HG02870 (cell line): ENCODE data around the gene APOA4.
"Not testable (repeated sequence)": the region's sequence is repeated elsewhere in the genome, so short reads cannot be mapped to it uniquely, and the experiment has no call there.

Source experiments
- ATAC-seq: cut with Tn5 transposase; IDR thresholded peaks from one replicate; pipeline ENCODE4 v1.9.1; 2021; ENCODE audit warnings: mild to moderate bottlenecking, moderate library complexity; ENCODE audit not compliant: unreplicated experiment

APOA4 gene

DNA sequence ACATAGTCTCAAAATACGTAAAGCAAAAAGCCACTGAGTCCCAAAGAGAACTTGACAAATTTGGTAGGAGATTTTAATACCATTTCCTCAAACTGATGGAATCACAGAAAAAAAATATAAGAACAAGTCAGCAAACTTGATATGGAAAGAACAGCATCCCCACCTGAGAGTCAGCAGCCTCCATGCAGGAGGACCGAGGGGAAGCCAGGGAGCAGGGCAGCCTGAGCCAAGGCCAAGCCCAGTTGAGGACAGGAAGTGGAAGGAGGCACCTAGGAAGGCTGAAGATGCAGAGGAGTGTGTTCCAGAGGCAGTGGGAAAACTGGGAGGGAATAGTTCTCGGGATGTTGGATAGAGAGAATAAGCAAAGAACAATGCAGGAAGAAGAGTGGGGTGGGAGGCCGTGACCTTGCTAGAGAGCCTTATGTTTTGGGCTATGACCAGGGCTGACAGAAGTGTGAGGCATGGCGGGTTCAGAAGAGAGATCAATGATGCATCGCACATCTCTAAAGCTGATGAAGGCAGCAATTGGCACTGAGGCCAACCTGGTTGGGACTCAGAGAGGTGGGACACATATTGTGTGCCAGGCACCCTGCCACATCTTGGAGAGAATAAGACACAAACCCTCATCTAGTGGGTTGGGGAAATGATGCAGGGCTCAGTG lies 15.4 kb downstream of the APOA4 start:
- ATAC-seq, result no peak

DNA sequence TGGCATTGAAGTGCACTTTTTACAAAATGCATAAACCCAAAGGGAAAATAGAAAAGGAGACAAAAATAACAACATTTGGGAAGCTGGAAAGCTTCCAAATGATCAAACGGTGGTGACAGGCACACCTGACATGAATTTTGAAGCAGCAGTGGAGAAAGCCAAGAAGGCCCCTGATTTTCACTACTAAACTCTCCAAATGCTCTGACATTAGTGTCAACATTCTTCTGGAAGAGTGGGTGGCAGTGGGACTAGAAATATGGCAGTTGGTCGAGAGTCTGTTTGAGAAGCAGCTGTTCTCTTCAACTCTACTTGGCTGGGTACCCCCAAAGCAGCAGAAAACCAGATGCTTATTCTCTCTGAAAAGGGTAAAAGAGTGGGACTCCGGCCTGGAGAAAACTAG lies 19.1 kb downstream of the APOA4 start:
- no peak for ATAC-seq

DNA sequence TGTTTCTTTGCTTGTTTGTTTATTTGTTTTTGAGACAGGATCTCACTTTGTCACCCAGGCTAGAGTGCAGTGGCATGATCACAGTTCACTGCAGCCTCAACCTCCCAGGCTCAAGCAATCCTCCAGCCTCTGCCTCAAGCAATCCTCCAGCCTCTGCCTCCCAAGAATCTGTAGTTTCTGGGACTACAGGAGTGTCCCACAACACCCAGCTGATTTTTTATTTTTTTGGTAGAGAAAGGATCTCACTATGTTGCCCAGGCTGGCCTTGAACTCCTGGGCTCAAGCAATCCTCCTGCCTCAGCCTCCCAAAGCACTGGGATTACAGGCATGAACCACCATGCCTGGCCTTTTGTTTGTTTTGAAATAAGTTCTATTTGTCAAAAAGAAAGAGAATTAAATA lies 21.4 kb downstream of the APOA4 start:
- ATAC-seq, result not testable (repeated sequence)

DNA sequence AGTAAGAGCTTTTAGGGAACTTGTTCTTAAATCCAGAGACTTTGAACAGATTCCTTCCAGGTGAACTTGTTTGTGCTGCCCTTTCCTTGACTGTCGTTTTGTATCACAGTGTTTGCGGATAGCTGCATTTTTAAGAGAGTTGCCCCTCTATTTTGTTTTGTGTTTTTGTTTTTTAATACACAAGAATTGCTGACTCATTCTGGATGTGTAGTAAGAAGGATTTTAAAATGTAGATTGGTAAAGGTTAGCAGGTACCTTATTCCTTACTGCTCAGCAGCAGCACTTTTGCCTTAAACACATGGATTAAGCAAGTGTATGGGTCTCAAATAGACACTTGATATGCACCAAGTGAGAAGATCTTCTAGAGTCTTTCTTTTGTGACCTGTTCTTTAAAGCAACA lies 22.5 kb downstream of the APOA4 start:
- ATAC-seq, result no peak

DNA sequence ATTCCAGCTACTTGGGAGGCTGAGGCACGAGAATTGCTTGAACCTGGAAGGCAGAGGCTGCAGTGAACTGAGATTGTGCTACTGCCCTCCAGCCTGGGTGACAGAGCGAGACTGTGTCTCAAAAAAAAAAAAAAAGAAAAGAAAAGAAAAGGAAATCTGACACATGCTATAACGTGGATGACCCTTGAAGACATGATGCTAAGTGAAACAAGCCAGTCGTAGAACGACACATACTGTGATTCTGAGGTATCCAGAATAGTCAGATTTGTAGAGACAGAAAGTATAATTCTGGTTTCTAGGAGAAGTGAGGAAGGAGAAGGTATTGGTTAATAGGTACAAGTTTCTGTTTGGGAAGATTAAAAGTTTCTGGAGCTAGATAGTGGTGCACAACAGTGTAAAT lies 24.7 kb downstream of the APOA4 start:
- ATAC-seq, result no peak

DNA sequence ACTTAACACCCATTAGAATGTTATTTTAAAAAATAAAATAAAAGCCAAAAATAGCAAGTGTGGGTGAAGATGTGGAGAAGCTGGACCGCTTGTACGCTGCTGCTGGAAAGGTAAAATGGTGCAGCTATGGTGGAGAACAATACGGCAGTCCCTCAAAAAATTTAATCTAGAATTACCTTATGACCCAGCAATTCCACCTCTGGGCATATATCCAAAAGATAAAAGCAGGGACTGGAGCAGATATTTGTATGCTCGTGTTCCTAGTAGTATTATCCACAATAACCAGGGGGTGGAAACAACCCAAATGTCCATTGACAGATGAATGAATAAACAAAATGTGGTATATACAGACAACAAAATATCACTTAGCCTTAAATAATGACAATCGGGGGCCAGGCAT lies 25.3 kb downstream of the APOA4 start:
- ATAC-seq, result no peak

DNA sequence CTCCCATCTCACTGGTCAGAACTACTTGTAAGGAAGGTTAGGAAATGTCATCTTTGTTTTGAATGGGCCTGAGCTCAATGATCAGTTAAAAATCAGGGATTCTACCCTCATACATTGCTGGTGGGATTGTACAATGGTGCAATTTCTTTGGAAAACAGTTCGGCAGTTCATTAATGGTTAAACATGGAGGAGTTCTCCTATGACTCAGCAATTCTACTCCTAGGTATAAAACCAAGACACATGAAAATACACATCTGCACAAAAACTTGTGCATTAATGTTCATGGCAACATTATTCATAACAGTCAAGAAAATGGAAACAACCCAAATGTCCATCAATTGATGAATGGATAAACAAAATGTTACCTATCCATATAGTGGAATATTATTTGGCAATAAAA lies 26.6 kb downstream of the APOA4 start:
- ATAC-seq, result no peak

DNA sequence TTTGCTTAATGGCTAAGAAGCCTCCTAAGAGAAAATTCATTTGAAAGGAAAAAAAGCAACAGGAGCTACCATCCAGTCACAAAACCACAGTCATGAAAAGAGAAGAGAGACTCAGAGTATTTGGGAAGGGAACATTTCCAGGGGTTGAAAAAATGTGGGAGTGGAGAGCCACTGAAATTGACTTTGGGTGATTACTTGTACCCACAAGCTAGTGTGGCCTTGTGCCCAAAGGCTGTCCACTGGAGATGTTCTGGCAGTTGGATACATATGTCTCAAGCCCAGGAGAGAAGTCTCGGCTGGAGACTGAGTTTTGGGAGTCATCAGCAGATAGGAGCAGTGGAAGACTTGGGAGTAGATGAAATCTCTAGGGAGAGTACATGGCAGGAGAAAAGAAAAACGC lies 28.3 kb downstream of the APOA4 start:
- ATAC-seq, result no peak

DNA sequence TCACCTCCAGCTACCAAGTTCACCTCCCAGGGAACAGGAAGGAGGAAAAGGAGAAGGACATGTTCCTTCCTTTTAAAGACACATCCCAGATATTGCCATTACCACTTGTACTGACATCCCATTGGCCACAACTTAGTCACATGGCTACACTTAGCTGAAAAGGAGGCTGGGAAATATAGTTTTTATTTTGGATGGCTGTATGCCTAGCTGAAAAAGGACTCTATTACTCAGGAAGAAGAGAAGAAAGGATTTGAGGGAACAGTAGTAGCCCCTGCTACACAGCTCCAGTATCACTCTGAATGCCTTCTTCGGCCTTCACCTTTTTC lies 29.4 kb downstream of the APOA4 start:
- no peak for ATAC-seq

DNA sequence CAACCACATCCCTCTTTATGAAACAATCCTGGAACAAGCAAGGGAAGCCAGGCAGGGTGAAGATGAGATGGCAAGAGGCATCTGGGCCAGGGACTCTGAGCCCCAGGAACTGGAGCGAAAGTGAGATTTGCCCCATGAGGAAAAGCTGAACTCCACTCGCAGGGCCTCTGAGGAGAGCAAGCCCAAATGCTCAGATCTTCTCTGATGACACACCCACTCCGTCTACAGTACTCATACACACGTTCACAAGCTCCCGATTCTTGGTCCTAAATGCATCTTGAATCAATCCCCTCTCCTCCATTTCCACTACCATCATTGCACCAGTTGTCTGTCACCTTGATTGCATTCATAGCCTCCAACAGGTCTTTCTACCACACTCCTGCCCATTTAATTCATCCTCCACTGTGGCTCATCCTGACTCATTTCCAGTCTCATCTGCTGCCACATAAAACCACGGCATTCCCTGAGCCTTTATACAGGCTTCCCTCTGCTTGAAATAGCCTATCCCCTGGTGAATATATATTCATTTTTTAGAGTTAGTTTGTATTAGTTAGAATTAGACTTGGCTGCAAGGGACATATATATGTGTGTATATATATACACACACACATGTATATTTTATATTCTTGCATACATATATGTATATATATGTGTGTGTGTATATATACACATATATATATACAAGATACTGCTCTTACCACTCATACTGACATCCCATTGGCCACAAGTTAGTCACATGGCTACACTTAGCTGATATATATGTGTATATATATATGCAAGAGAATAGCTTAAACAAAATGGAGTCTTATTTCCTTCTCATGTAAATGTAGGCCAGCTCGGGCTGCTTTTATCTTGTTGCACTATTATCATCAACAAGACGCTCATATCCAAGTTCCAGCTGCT lies 30.0 kb downstream of the APOA4 start:
- no peak for ATAC-seq

DNA sequence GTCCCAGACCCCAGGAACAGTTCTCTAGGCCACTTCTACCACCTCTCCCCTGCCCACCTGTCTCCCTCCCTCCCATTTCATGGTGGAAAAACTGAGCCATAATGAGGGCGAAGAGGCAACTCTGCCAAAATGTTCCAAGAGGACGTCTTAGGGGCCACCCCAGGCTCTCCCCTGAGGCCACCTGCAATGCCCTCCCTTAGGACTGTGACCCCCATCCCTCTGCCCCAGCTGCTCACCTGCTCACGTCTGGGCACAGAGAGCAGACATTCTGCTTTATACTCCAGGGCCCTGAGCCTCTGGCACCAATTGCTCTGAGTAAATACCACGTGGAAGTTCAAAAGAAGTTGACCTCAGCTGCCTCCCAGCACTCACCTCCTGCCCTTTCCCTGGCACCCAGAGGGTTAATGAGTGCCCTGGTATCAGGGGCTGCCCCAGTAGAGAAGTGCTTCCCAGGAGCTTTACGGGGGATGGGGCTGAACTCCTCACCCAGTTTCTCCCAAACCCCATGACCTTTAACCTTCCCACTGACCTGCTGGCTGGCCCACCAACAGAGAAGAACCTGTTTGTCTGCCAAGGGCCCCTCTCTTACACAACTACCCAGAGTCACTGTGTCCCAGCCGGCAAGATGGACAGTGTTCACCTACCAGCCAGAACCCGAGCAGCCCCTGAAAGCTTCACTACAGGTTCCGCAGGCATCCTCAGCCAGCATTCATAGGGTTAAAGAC lies 30.8 kb downstream of the APOA4 start:
- no peak for ATAC-seq

DNA sequence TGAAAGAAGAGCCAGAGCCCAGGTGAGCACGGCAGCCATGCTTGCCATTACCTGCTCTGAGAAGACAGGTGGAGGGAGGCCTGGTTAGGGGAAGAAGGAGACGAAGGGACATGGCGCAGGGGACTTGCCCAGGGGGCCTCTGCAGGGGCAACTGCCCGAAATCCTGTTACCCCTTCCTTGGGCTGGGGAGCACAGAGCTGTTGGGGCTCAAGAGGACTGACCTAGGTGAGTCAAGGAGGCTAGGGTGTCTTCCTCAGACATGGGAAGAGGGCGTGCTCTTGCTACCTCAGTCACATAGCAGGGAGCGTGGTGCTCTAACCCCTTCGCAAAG lies 31.3 kb downstream of the APOA4 start, which contains the start of gene APOA5:
Gene APOA5, minus strand, starts transcription at position 67 of the 331 bp plus-strand sequence. Its CDS starts 19 bp downstream, at position 48.
- ATAC-seq, result no peak

DNA sequence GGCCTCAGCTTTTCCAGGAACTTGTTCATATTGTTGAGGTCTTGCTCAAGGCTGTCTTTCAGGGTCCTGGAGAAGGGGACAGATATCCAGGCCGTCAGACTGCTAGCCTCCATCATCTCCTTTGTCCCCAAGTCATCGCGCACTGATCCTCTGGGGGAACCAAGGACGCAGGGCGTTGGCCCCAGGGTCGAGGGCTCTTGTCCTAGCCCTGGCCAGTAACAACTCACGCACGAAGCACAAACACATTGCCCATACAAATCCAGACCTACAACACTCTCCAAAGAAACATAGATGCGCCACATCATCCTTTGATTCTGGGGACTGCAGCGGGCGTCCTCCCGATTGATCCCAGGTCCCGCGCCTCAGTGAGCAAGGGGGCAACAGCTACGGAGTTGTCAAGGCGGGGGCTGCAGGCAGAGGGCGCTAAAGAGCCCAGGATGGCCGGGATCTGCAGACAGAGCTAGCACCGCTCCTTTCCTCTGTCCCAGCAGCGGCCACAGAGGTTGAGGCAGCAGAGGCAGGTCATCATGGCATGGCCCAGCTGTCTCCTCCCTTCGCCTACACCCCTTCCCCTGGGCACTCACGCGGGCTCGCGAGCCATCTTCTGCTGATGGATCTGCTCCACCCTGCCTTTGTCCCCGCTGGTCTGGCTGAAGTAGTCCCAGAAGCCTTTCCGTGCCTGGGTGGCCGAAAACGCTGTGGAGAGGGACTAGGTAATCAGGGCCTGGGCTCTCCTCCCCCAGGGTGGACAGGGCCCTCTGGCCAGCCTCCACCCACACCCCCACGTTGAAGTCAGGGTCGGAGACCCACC lies 31.9 kb downstream of the APOA4 start:
- peak; percentile 36 for ATAC-seq

DNA sequence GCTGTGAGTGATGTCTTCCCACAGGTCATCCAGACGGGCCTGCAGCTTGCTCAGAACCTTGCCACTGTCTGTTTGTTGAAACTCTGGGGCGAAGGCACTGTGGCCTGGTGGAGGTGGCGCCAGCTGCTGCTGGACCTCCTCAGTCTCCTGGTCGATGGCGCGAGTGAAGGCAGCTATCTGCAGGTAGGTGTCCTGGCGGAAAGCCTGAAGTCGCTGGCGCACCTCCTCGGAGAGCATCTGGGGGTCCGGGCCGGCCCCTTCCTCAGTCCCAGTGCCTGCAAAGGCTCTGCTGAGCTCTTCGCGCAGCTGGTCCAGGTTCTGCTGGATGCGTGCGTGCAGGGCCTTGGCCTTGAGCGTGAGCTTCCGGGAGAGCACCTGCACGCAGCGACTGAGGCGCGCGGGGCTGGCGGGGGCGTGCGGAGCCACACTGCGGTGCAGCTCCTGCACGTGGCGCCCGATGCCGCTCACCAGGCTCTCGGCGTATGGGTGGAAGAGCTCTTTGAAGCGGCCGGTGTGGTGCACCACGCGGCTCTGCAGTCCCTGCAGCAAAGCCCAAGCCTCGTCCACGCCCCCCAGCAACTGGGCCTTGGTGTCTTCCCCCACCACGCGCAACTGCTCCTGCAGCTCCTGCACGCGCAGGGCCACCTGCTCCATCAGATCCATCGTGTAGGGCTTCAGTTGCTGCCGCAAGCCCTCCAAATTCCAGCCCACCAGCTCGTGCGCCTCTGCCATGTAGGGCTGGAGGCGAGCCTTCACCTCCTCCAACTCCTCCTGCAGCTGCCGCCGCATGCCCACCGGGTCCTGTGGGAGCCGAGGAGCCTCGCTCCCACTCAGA lies 32.7 kb downstream of the APOA4 start:
- no peak for ATAC-seq

DNA sequence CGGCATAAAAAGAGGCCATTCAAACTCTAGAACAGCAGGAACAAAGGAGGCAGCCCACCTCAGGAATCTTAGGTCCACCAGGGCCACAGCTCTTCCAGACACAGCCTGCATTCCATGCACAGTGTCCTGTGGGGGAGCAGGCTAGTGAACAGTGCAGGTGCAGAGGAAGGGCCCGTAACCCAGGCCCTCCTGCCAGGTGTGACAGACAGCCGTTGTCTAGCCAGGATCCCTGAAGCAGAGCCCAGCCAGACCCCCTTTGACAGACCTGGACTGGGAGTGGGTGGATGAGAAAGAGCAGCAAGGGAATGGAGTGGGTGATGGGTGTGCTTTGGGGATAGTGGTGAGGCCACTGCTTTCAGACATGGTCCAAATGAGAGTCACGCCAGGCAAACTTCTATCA lies 34.1 kb downstream of the APOA4 start:
- no peak for ATAC-seq

DNA sequence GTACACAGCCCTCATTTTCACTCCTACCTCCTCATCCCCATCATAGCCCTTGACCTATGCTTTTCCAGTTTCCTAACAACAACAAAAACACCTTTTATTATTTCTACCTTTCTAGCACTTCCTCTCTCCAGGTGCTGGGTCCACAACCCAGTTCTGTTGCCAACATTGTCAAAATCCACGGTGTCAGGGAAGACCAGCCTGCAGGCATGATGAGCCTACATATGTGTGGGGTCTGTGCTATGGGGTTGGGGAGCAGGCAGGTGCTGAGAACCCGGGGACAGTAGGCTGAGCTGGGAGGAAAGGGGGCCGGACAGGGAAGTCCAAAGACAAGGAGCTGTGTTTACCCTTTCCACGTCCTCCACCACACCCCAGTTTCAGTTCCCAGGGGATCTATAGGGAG lies 34.6 kb downstream of the APOA4 start:
- ATAC-seq, result no peak

DNA sequence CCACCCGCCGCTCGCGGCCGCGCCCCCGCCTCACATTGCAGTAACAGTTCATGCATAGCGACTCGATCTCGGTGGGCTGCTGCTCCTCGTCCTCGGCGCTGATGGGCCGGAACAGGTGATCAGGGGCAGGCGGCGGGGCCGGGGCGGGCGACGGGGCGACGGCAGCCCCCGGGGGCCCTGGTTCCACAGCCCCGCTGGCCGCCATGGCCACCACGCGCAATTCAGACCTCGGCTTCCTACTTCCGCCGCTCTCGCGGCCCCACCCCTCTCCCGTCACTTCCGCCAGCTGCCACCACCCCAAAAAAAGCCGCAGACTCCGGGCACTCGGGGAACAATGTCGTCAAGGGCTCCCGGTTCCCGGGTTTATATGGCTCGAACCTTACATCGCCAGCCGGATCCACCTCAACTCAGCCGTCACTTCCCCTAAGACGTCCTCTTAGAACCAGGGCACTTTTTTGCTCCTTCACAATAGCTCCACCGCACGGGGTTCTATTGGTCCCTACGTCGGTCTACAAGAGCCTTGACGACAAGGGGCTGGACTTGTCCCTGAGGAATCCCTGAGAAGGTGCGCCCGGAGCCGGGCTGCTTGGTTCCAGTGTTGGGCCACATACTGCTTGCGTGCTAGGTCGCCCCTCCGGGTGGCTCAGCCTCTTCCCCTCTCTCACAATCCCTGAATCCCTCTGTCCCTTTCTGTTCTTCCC lies 35.2 kb downstream of the APOA4 start, which contains the start of gene ZPR1:
Gene ZPR1, minus strand, starts transcription at position 238 of the 701 bp plus-strand sequence. Its CDS starts 33 bp downstream, at position 205.
- peak; percentile 82 for ATAC-seq

DNA sequence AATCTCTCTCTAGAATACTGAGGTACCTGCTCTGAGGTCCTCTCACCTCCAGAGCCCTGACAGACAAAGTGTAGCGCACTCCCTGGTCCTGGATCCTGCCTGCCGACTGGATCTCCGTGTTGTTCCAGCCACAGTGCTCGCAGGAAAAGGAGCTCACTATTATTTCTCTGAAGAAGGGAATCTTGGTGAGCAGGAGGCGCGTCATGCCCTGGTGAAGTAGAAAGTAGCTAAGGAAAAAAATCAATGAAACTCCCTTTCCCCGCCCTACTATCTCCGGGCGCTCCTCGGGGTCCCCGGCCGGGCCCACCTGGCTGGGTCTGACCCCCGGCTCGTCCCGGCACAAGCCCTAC lies 35.7 kb downstream of the APOA4 start:
- ATAC-seq, result no peak

DNA sequence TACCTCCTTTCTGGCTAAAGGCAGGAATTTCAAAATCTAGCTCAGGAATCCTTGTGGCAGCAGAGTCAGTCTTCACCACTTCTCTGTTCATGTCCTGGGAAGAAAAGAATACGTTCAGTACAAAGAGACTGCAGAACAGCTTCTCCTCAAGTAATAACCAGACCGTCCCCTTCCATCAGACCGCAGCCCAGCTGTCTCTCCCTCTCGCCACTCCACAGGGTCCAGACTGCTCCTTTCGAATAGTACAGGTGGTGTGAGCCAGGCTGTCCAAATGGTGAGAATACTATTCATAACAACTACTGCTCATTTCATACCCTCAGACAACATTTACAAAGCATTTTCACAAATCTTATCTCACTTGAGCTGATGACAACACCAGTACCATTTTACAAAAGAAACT lies 36.1 kb downstream of the APOA4 start:
- no peak for ATAC-seq

DNA sequence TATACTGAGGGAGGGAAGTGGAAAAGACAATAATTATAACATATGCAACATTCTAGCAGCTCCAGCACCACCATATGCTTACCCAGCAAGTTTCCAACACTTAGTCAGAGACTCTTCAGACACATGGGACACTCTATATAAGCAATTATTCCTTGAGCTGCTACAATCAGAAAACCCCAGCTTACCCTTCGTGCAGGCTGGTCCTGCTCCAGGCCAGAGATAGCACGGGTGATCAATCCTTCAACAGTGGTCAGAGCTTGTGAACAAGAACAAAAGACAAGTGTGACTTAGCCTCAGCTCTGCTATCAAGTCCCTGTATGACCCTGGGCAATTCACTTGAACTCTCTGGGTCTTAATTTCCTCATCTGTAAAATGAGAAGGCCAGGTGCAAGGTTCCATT lies 36.8 kb downstream of the APOA4 start:
- ATAC-seq, result no peak
